ENCODE data around the gene PIRT.

- no peak for TF ChIP-seq EZH2 (IDR thresholded peaks at IDR 0.05; ENCODE audit: insufficient read depth, low read length)
- TF ChIP-seq, protein P1, sequence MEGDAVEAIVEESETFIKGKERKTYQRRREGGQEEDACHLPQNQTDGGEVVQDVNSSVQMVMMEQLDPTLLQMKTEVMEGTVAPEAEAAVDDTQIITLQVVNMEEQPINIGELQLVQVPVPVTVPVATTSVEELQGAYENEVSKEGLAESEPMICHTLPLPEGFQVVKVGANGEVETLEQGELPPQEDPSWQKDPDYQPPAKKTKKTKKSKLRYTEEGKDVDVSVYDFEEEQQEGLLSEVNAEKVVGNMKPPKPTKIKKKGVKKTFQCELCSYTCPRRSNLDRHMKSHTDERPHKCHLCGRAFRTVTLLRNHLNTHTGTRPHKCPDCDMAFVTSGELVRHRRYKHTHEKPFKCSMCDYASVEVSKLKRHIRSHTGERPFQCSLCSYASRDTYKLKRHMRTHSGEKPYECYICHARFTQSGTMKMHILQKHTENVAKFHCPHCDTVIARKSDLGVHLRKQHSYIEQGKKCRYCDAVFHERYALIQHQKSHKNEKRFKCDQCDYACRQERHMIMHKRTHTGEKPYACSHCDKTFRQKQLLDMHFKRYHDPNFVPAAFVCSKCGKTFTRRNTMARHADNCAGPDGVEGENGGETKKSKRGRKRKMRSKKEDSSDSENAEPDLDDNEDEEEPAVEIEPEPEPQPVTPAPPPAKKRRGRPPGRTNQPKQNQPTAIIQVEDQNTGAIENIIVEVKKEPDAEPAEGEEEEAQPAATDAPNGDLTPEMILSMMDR (IDR thresholded peaks at IDR 0.05; ENCODE audit: insufficient read depth, low read depth, low read length): no peak
These were observed 33.3 kb downstream of the PIRT start for GRCh38 chr17:10804546-10804945.
